ENCODE data around the gene ISL1.

DNA sequence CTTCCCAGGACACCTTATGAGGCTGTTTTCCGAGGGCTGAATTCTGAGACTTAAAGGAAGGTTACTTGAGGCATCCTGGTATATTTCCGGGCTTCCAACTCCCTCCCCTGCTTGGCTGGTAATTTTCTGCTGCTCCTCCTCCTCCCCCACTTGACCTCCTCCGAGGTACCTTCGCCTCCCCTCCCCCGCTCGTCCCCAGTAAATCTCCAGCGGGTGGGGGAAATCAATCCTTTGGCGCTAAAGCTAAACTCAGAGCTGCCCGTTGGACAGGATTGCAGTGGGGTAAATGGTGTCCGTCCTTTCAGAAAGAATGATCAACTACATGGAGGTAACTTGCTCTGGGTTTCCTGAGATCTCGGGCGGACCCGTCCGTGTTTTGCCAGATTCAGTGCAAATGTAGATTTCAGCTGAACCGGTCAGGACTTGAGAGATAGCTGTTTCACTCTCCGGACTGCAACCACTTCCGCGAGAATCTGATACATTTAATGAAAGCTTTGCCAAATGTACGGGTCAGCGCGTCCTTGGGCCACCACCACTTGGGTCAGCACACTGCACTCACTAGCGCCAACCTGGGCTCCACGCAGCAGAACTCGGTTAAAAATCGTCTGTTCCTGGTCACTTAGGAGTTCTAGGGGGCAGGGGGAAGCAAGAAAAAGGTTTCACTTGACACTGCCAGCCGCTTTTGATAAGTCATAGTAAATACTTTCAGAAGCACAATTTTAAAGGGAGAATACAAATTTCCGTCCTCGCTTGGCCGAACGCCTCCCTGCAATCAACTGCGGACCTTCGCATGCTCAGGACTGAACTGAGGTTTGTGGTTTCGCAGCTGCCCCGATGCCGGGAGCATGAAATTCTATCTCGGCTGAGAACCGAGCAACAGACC, 4.6 kb upstream of the ISL1 start:
- TF ChIP-seq EZH2 (IDR thresholded peaks at IDR 0.05) = peak; percentile 68
- TF ChIP-seq, protein P1, sequence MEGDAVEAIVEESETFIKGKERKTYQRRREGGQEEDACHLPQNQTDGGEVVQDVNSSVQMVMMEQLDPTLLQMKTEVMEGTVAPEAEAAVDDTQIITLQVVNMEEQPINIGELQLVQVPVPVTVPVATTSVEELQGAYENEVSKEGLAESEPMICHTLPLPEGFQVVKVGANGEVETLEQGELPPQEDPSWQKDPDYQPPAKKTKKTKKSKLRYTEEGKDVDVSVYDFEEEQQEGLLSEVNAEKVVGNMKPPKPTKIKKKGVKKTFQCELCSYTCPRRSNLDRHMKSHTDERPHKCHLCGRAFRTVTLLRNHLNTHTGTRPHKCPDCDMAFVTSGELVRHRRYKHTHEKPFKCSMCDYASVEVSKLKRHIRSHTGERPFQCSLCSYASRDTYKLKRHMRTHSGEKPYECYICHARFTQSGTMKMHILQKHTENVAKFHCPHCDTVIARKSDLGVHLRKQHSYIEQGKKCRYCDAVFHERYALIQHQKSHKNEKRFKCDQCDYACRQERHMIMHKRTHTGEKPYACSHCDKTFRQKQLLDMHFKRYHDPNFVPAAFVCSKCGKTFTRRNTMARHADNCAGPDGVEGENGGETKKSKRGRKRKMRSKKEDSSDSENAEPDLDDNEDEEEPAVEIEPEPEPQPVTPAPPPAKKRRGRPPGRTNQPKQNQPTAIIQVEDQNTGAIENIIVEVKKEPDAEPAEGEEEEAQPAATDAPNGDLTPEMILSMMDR (IDR thresholded peaks at IDR 0.05) = no peak
- TF ChIP-seq EZH2phosphoT487 (IDR thresholded peaks at IDR 0.05) = peak; percentile 79

Data from neural progenitor cell (in vitro differentiated cells).